H1 (cell line): Measurements from ENCODE around the gene FOXF1. TPM values are rescaled to one million over a fixed set of nuclear protein-coding genes. Genes with fewer than 3 reads are reported as not detected.

Experiments used
- CTCF ChIA-PET: fragments of 300-600 bp; sonication (Branson Sonifier 250); formaldehyde crosslinking; loops from one replicate; lab custom pipeline; 2021; ENCODE audit not compliant: partially characterized antibody; lab: Charles Lee
- POLR2A ChIA-PET: fragments of 300-600 bp; sonication (Branson Sonifier 250); formaldehyde crosslinking; loops from one replicate; lab custom pipeline; 2021; ENCODE audit warnings: inconsistent platforms; ENCODE audit not compliant: partially characterized antibody; lab: Charles Lee
- DNase-seq, 2 experiments: peaks; one replicate each; pipeline versions ENCODE4 v3.0.0 to v3.0.0-alpha.2; 2010 to 2022; ENCODE audit warnings: low spot score in 2 of 2, low read depth in 1 of 2, mixed read lengths in 1 of 2
- FAIRE-seq: peaks from 2 replicates; lab custom pipeline; 2011; peaks lifted over from hg19 to GRCh38; lab: Jason Lieb, UNC
- H2AFZ ChIP-seq: 2 replicates; pipeline ENCODE4 v1.8.1; 2012; ENCODE audit warnings: low read length, inconsistent platforms
- H2AK5ac ChIP-seq: 2 replicates; pipeline ENCODE4 v1.6.1; 2013; ENCODE audit warnings: low read depth, low read length
- H2BK120ac ChIP-seq: replicated peaks from 2 replicates; pipeline ENCODE3; 2013; ENCODE audit warnings: low read depth, low read length, inconsistent platforms
- H2BK12ac ChIP-seq: 2 replicates; pipeline ENCODE4 v1.6.1; 2013; ENCODE audit warnings: low read depth, low read length
- H2BK15ac ChIP-seq: 2 replicates; pipeline ENCODE4 v1.6.1; 2013; ENCODE audit warnings: low read length
- H2BK20ac ChIP-seq: 2 replicates; pipeline ENCODE4 v1.6.1; 2013; ENCODE audit warnings: low read length
- H2BK5ac ChIP-seq: 2 replicates; pipeline ENCODE4 v1.6.1; 2013; ENCODE audit warnings: low read depth, low read length
- H3K14ac ChIP-seq: 2 replicates; pipeline ENCODE4 v1.6.1; 2013; ENCODE audit warnings: inconsistent platforms; ENCODE audit not compliant: insufficient read length
- H3K18ac ChIP-seq: 2 replicates; pipeline ENCODE4 v1.6.1; 2013; ENCODE audit warnings: low read length; ENCODE audit errors: extremely low read depth
- H3K23ac ChIP-seq: 2 replicates; pipeline ENCODE4 v1.6.1; 2013; ENCODE audit warnings: inconsistent platforms; ENCODE audit not compliant: insufficient read length
- H3K23me2 ChIP-seq: 2 replicates; pipeline ENCODE4 v1.6.1; 2013; ENCODE audit warnings: low read depth, low read length
- H3K27ac ChIP-seq: 2 replicates; pipeline ENCODE4 v1.6.1; 2011; ENCODE audit warnings: low read depth, low read length, inconsistent platforms
- H3K27me3 ChIP-seq, 4 experiments: replicated peaks in 1 of 4; 1 replicate in 1 of 4; 2 replicates in 3 of 4; pipeline versions ENCODE4 v1.6.1 to v1.8.1; 2011 to 2013; ENCODE audit warnings: low read length in 3 of 4, mild to moderate bottlenecking in 3 of 4, inconsistent platforms in 2 of 4, mixed read lengths in 2 of 4, moderate library complexity in 1 of 4; ENCODE audit not compliant: control insufficient read depth in 3 of 4, insufficient read depth in 3 of 4; ENCODE audit errors: extremely low read depth in 1 of 4
- H3K36me3 ChIP-seq, 4 experiments: 2 replicates each; pipeline versions ENCODE4 v1.6.1 to v1.8.1; 2011 to 2013; ENCODE audit warnings: mild to moderate bottlenecking in 4 of 4, low read length in 3 of 4, moderate library complexity in 2 of 4, control low read depth in 1 of 4, inconsistent platforms in 1 of 4; ENCODE audit not compliant: insufficient read depth in 4 of 4, control insufficient read depth in 2 of 4
- H3K4ac ChIP-seq: replicated peaks from 2 replicates; pipeline ENCODE3; 2013; ENCODE audit warnings: low read length, low read depth, mixed read lengths, inconsistent platforms; ENCODE audit not compliant: insufficient read length
- H3K4me1 ChIP-seq, 4 experiments: replicated peaks in 1 of 4; 1 replicate in 1 of 4; 2 replicates in 3 of 4; pipeline versions ENCODE4 v1.6.1 to v1.8.1; 2011 to 2013; ENCODE audit warnings: low read length in 3 of 4, inconsistent platforms in 2 of 4, mixed read lengths in 1 of 4; ENCODE audit not compliant: insufficient read depth in 4 of 4, control insufficient read depth in 3 of 4
- H3K4me2 ChIP-seq, 2 experiments: 2 replicates each; pipeline versions ENCODE4 v1.6.1 to v1.8.1; 2011 to 2013; ENCODE audit warnings: low read depth in 2 of 2, low read length in 2 of 2, control low read depth in 1 of 2, inconsistent platforms in 1 of 2, mild to moderate bottlenecking in 1 of 2; ENCODE audit not compliant: insufficient read depth in 1 of 2
- H3K4me3 ChIP-seq, 4 experiments: fragments of 200-600, 300-600 bp in 1 of 4; sonication (generic), shearing (Covaris generic), sonication (Bioruptor Twin) in 1 of 4; 2 replicates each; pipeline versions ENCODE4 v1.5.1 to v1.8.1; 2011 to 2016; ENCODE audit warnings: low read length in 4 of 4, low read depth in 3 of 4, control low read depth in 2 of 4, inconsistent platforms in 2 of 4, mild to moderate bottlenecking in 2 of 4, mixed read lengths in 1 of 4, moderate library complexity in 1 of 4; ENCODE audit not compliant: insufficient read depth in 2 of 4; ENCODE audit errors: extremely low read depth in 1 of 4
- H3K56ac ChIP-seq: replicated peaks from 2 replicates; pipeline ENCODE3; 2013; ENCODE audit warnings: low read depth, mild to moderate bottlenecking, mixed read lengths, low read length, inconsistent platforms; ENCODE audit not compliant: insufficient read length
- H3K79me1 ChIP-seq: 2 replicates; pipeline ENCODE4 v1.6.1; 2013; ENCODE audit warnings: low read depth, low read length, control low read depth
- H3K79me2 ChIP-seq, 2 experiments: 2 replicates each; pipeline versions ENCODE4 v1.6.1 to v1.8.1; 2012 to 2013; ENCODE audit warnings: low read length in 2 of 2, mild to moderate bottlenecking in 2 of 2, inconsistent platforms in 1 of 2; ENCODE audit not compliant: insufficient read depth in 2 of 2, control insufficient read depth in 1 of 2
- H3K9ac ChIP-seq, 4 experiments: replicated peaks in 1 of 4; 1 replicate in 1 of 4; 2 replicates in 3 of 4; pipeline versions ENCODE4 v1.6.1 to v1.8.1; 2011 to 2013; ENCODE audit warnings: low read depth in 3 of 4, low read length in 3 of 4, control low read depth in 2 of 4, mild to moderate bottlenecking in 2 of 4, moderate library complexity in 2 of 4, inconsistent platforms in 1 of 4; ENCODE audit errors: extremely low read depth in 1 of 4
- H3K9me3 ChIP-seq, 2 experiments: 2 replicates each; pipeline versions ENCODE4 v1.6.1 to v1.8.1; 2012 to 2013; ENCODE audit warnings: mild to moderate bottlenecking in 2 of 2, moderate library complexity in 2 of 2, control low read depth in 1 of 2, inconsistent platforms in 1 of 2, low read depth in 1 of 2, low read length in 1 of 2, mixed read lengths in 1 of 2; ENCODE audit not compliant: insufficient read depth in 2 of 2
- H4K20me1 ChIP-seq, 2 experiments: replicated peaks in 1 of 2; 2 replicates each; pipeline versions ENCODE3 to v1.8.1; 2011 to 2013; ENCODE audit warnings: inconsistent platforms in 2 of 2, low read length in 2 of 2, mild to moderate bottlenecking in 1 of 2; ENCODE audit not compliant: insufficient read depth in 2 of 2, control insufficient read depth in 1 of 2
- H4K5ac ChIP-seq: 2 replicates; pipeline ENCODE4 v1.6.1; 2013; ENCODE audit warnings: low read length, low read depth, mixed read lengths, inconsistent platforms; ENCODE audit not compliant: insufficient read length
- H4K8ac ChIP-seq: 2 replicates; pipeline ENCODE4 v1.8.0; 2013; ENCODE audit warnings: mild to moderate bottlenecking, moderate library complexity, low read length, inconsistent platforms; ENCODE audit not compliant: insufficient read depth; ENCODE audit errors: extremely low read depth
- H4K91ac ChIP-seq: replicated peaks from 2 replicates; pipeline ENCODE3; 2013; ENCODE audit warnings: low read length, mixed read lengths, inconsistent platforms; ENCODE audit not compliant: insufficient read length
- CBX8 ChIP-seq: fragments of 300-800, 300-1000 bp; sonication (generic); IDR thresholded peaks from 2 replicates; pipeline ENCODE4 v1.7.1; 2016; ENCODE audit warnings: low read depth, low read length, borderline replicate concordance
- KDM1A ChIP-seq: fragments of 200-600, 300-600 bp; sonication (generic); IDR thresholded peaks from 2 replicates; pipeline ENCODE4 v1.7.1; 2016; ENCODE audit warnings: mild to moderate bottlenecking, low read length, borderline replicate concordance
- WGBS, 2 experiments: shearing (Covaris generic) in 1 of 2; methylation state at CpG; one replicate each; pipeline versions ENCODE4 v1.1.6 to v1.1.7; 2013 to 2015; ENCODE audit warnings: low lambda C conversion rate in 2 of 2, mixed read lengths in 2 of 2, inconsistent platforms in 1 of 2, low coverage in 1 of 2, missing lambda C conversion rate in 1 of 2; ENCODE audit not compliant: insufficient replicate concordance in 2 of 2, insufficient coverage in 1 of 2, insufficient read length in 1 of 2; ENCODE audit errors: extremely low coverage in 1 of 2, missing lambda C conversion rate in 1 of 2; 5-methylcytosine and 5-hydroxymethylcytosine counted together
- polyA plus RNA-seq, 7 experiments: library from polyadenylated mRNA; depleted of rRNA in 3 of 7; stranded (reverse) in 5 of 7; unstranded in 2 of 7; fragments of >200 nt in 5 of 7; fragments of 200-250 nt in 2 of 7; gene quantifications; 1 replicate in 5 of 7; 2 replicates in 1 of 7; 4 replicates in 1 of 7; pipeline versions ENCODE4 v1.2.1 to v1.2.3, GENCODE V29; 2011 to 2013; ENCODE audit warnings: missing spikeins in 2 of 7, mixed read lengths in 2 of 7
- total RNA-seq: library from RNA; stranded (reverse); fragmentation: NEBNext Ultra II Directional; extraction: Animal tissue kit (Norgen Biotek cat#: 25700); gene quantifications from 2 replicates; pipeline ENCODE4 v1.2.1, GENCODE V29; 2021

Gene FOXF1
- total and polyA plus RNA-seq, 2 of the 8 experiments (the other 6 are each of a cell fraction or from before 2014, with no cell fraction given), result 0.02 TPM; not detected in 1

- ChIA-PET POLR2A (no interaction called here), CTCF (interaction anchor here (0.5 to 1.5 kb wide), 3 partner anchors 8 to 559 kb away, joined by 3 to 6 read pairs (median 3); no protein-coding TSS in a partner anchor)
- Histone ChIP-seq H3K4ac (no peak overlapping the region), H2BK15ac (peak overlapping the region; percentile 29; the same call in 1 of the 2 replicates), H2BK120ac (no peak overlapping the region), H3K36me3 (peaks cover 0 to 2% (median 0%) of the 10 kb centered on the region in 4 experiments; a peak in 1 of 8 replicates), H4K20me1 (peaks cover 51 to 61% of the 10 kb centered on the region in 2 experiments), H3K27me3 (peaks cover 99 to 100% (median 100%) of the 10 kb centered on the region in 4 experiments), H2BK20ac (no peak overlapping the region), H3K27ac (no peak overlapping the region), H3K9me3 (no peaks in the 10 kb centered on the region; a peak in 1 of 4 replicates), H3K4me1 (peaks cover 0 to 26% (median 15%) of the 10 kb centered on the region in 4 experiments; a peak in 6 of 7 replicates), H3K79me1 (peaks cover 2% of the 10 kb centered on the region), H2BK5ac (no peak overlapping the region), H2BK12ac (peak overlapping the region; percentile 93; the same call in 1 of the 2 replicates), H3K4me2 (no peak overlapping the region), H2AFZ (no peak overlapping the region), H4K5ac (no peak overlapping the region), H3K23ac (no peak overlapping the region), H3K4me3 (no peak overlapping the region), H3K23me2 (no peaks in the 10 kb centered on the region; the same call in 1 of the 2 replicates), H3K18ac (no peak overlapping the region), H3K79me2 (no peaks in the 10 kb centered on the region), H4K91ac (no peak overlapping the region), H3K56ac (no peak overlapping the region), H4K8ac (no peak overlapping the region), H2AK5ac (no peak overlapping the region; the same call in 1 of the 2 replicates), H3K14ac (no peak overlapping the region), H3K9ac (no peak overlapping the region)
- no peak for FAIRE-seq
- TF ChIP-seq CBX8 (peak; percentile 23; the same call in 1 of the 2 replicates), KDM1A (no peak)
- no peak for DNase-seq
- 22% methylated on average over 6 of the region's 6 CpGs; no CpG with 5 or more reads in 1 of the 2 experiments for WGBS, 2 experiments
Measured at GRCh38 chr16:86503830-86504229, 6.5 kb upstream of the FOXF1 start.
